GM18861 (cell line): ENCODE results near the gene RASAL1.

ENCODE experiments used
- ATAC-seq: cut with Tn5 transposase; IDR thresholded peaks from one replicate; pipeline ENCODE4 v1.9.1; 2021; ENCODE audit not compliant: unreplicated experiment

The RASAL1 gene

DNA sequence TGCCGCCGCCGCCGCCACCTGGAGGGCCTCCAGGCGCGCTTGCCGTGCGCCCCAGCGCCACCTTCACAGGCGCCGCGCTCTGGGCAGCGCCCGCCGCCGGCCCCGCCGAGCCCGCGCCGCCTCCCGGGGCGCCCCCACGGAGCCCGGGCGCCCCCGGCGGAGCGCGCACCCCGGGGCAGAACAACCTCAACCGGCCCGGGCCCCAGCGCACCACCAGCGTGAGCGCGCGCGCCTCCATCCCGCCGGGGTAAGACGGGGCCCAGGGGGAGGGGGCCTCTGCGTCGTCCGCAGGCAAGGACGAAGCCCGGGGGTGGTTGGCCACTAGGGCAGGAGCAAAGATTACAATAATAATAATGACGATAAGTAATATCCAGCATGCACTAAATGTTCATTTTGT is 57.7 kb downstream of the RASAL1 start:
- ATAC-seq = no peak

DNA sequence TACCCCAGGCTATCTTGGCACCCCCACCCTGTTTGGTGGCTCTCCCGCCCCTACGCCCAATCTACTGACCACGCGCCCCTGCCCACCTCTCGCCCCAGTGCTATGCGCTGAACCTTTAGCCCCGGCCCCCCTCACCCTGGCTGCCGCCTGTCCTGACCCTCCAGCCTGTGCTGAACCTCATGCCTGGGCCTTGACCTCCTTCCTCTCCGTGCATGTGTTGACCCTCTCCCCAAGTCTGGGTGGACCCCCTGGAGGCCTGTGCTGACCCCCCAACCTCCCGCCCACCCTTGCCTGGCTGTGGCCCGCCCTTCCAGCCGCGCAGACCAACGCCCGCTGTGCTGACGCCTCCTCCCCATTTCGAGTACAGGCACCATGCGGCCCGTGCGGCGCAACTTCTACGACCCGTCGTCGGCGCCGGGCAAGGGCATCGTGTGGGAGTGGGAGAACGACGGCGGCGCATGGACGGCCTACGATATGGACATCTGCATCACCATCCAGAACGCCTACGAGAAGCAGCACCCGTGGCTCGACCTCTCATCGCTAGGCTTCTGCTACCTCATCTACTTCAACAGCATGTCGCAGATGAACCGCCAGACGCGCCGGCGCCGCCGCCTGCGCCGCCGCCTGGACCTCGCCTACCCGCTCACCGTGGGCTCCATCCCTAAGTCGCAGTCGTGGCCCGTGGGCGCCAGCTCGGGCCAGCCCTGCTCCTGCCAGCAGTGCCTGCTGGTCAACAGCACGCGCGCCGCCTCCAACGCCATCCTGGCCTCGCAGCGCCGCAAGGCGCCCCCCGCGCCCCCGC is 58.3 kb downstream of the RASAL1 start:
- no peak for ATAC-seq

DNA sequence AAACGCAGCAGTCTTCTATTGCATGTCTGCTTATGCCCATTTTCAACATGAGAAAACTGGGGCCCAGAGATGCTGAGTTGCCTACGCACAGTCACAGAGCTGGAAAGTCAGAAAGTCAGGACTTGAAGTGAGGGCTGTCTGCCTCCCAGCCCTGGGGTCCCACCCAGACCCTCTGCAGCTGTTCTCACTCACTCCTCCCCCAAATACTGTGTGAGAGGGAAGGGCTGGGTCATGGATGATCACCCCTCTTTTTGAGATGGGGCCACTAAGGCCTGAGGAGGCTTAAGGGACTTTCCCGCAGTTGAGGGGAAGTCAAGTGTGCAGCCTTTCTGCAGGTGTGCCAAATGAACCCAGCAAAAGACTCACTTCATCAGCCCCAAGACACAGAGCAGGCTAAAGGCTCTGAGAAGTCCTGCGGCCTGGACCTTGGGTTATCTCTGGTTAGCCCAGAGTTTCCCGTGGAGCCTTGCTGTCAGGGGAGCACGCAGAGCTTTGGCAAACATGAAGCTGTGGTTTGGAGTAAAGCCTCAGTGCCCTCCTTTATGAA is 60.4 kb downstream of the RASAL1 start:
- peak; percentile 89 for ATAC-seq

DNA sequence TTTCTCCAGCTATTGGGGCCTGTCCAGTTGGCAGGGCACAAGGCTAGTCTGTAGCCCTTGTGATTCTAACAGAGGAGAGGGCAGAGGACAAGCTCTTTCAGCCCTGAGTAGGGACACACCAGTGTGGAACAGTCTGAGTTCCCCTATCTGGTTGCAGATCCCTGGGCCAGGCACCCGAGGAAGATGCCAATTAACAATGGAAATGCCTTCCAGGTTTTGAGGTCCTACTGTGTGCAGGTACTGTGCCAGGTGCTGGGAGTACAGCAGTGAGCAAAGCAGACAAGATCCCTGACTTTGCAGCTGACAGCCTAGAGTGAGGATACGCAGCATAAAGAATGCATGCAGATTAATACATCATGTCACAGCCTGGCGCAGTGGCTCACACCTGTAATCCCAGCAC is 62.0 kb downstream of the RASAL1 start:
- no peak for ATAC-seq

DNA sequence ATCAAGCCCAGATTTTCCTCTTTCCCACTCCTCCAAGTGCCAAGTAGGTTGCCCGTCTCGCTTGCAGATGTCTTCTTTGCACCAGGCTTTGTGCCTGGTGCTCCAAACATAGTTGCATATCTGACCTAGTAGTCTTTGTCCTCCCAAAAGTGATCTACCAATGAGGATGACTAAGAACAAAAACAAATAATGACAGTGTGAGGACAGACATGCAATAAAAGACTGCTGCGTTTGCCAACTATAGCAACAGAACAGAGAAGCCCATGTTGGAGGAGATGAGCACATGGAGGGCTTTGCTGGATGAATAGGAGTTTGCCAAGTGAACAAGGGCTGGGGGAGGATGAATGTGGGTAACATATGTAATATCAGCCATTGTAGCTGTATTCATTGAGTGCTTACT is 63.4 kb downstream of the RASAL1 start:
- ATAC-seq = no peak

DNA sequence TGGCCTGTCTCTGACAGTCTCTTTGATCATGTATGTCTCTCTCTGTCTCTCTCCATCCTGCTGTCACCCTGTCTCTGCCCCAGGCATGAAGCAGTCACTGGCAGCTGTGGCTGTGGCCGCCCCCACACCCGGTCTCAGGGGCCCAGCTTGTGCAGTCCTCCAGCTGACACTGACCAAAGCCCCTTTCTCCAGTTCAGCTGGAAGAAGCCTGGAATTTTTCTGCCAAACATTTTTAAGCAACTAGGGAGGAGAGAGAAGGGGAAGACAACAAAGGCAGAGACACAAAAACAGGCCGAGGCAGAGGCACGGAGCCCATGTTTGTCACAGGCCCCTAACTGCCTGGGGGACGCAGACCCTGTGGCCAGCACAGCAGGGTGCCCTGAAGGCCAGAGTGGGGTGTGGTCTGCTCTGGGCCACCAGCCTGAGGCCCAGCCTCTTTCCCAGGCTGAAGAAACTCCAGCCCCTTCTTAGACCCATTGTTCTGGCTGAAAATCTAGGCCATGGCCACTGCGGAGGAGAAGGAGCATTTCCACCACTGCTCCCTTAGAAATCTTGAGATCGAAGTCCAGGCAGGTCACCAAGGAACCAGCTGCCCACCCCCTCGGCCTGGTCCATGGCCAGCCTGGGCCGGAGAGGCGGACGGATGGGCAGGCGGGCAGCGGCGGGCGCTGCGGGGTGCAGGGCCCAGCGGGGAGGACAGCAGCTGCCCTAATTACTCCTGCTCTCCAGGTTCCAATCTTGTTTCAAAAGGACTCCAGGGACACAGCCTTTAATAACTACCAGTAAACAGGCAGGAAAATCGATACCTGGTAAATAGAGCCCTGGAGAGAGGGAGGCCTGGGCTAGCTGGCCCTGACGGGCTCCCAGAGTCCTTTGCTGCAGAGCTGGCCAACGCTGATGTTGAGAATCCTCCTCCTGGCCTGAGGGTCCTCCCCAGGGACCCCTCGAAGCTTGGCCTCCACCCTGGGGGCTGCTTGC is 64.1 kb downstream of the RASAL1 start:
- ATAC-seq = no peak

DNA sequence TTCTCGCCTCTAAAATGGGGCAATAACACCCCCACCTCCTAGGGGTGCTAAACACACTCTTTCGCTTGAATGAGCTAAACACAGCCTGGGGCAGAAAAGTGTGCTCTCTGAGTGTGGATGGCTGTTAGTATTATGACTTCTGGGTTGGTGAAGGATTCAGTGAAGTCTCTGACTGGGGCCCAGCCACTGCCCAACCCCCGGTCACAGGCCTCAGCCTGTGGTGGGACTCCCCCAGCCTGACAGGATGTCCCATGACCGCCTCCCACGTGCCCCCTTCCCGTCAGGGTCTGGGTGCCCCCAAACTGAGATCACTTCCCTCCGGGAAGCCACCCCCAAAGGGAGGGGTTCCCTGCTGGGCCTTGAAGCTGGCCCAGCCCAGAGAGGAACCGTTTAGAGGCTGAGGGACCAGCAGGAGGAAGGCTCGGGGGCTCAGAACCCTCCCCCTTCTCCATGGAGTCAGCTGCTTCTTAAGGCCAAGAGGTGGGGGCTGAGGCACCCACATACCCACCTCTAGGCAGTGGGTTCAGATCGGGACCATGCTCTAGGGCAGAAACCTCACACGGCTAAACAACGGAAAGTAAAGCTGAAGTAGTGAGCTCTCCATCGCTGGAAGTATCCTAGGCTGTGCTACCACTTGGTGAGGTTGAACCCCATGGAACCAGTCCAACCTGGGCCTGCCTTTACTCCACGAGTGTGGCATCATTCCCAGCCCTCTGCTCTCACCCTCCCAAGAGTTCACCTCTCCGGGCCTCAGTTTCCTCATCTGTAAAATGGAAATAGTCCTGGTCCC is 65.2 kb downstream of the RASAL1 start:
- peak; percentile 36 for ATAC-seq

DNA sequence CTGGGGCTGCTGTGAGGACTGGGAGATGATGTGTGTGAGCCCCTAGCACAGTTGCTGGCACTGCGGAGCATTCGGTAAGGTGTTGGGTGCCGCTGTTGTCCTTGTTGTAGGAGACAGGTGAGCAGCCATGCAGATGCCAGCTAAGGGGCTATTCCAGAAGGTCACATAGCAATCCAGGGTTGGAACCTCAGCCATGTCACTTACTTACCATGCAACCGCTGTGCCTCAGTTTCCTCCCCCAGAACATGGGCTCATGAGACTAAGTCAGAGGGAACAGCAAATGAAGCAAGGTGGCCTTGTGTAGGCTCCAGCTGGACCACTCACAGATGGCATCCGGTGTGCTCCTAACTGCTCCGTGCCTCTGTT is 65.8 kb downstream of the RASAL1 start:
- no peak for ATAC-seq

DNA sequence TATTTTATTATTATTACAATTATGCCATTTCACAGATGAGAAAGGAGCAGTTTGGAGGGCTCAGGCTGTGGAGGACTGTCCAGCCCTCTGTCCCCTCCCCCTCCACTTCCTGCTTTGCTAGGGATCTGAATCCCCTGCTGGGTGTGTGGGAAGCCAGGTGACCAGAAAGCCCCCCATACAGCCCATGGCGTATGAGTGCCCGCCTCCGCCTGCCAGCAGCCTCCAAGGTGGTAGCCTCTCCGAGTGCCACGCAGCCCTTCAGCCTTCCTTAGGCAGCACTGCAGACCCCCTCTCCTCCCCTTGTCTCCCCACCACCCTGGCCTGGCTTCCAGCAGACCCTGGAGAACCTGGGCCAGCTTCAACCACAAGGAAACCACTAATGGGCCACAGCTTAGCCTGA is 66.4 kb downstream of the RASAL1 start:
- no peak for ATAC-seq

DNA sequence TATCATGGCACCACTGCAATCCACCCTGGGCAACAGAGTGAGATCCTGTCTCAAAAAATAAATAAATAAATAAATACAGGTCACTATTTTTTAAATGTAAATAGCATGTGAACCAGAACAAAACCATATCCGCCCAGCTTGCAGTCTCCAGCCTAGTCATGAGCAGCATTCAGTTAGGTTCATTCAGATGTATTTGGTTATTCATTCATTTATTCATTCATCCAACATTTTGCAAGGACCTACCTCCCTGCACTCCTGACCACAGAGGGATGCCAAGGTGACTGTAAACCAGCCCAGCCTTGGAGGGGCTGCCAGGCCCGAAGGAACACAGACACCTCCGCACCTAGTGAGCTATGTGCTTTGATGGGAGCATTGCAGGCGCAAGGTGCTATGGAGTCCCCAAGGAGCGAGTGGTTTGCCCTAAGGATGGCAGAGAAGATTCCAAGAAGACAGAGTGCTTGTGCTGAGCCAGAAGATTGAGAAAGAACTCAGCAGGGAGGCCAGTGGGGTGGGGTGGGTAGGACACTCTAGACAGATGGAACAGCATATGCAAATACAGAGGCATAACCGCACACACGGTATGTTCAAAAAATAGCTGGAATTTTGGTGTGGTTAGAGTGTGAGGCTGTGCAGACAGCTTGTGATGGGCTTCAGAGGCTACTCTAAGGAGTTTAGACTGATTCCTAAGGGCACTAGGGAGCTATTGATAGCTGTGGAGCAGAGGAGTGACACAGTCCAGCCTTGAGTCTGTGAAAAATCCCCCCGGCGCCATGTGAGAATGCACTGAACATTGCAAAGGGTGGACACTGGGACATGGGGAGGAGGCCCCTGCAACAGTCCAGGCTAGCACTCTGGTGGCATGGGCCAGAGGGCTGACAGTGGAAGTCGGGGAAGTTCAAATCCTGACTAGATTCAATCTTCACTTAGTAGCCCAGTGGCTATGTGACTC is 67.3 kb downstream of the RASAL1 start:
- no peak for ATAC-seq

DNA sequence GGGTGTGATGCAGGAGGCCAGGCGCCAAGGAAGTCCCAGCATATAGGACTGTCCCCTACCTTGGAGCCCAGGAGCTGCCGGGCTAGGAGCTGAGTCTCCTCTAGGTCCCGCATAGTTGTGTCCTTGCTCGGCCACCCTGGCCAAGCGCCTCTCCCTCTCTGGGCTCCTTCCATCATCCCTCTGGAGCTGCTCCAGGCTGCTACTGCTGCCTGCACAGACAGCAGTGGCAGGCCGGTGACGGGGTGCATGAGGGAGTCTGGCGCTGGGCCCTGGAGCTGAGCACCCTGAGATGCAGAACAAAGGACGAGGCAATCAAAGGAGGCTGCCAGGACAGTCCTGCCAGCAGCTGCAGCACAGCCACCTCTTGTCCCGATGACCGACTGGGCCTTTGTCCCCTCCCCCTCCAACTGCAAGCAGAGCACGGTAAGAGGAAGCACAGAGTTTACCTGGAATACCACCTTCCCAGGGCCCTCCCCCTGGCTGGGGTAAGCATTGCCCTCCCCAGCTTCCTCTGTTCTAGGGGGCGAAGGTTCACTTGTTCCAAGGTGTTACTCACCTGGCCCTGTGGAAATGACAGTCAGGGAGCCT is 68.7 kb downstream of the RASAL1 start:
- ATAC-seq = no peak

DNA sequence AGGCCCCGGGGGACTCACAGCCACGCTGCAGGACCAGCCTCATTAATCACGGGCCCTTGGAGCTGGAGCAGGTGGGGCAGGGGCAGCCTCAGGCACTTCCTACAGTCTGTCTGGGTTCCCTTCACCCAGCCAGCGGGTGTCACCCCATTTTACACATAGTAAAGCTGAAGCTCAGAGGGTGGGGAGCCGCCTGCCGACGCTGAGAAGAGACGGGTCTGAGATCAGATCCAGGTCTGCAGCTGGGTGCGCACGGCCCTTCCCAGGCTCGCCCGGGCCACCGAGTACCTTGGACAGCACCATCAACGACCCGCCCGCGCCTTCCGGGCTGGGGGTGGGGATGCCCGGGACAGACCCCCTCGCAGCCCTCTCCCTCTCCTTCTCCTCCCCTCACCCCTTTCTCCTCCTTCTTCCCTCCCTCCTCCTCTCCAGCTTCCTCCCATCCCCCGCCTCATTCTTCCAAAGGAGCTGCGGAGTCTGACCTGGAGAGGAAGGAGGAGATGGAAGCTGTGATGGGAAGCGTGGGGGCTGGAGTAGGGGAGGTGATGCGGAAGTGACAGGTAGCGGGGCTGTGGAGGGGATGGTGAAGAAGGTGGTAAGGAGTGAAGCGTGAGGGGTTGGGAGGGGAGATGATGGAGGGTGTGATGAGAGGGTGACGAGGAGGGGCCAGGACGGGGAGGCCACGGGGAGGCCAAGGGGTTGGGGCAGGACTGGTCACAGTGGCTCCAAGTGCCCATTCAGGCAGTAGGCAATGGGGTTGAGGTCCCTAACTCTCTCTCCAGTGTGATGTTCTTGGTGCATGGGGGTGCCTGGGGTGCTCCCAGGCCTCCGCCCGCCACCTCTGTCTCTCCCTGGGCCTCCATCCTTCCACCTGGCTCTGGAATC is 70.2 kb downstream of the RASAL1 start:
- ATAC-seq = no peak

DNA sequence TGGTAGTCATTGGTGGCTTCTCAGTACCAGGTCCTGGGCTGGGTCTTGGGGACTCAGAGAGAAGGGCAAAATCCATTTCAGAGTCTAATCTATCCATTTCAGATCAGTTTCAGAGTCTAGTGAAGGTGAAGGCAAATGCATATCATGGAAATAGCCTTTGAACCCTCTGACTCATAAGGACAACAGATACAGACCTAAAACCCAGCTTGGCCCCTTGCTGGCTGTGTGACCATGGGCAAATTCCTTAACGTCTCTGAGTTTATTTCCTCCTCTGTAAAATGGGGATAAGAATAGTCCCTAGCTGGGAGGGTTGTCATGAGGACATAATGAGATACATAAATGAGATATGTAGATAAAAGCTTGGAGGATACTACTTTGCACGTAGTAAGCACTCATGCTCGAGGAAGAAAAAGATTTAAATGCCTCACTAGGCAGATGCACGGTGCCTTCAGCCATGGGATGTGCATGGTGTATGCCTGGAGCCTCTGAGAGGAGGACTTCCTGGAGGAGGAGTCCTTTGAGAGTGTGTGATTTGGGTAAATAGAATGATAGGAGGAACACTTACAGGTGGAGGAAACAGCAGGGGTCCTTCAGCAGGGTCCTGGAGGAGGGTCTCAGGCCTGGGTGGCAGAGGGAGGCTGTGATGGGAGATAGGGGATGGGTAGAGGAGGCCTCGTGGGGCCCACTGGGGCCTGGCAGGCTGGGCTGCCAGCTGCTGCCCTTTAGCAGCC is 71.0 kb downstream of the RASAL1 start:
- ATAC-seq = no peak

DNA sequence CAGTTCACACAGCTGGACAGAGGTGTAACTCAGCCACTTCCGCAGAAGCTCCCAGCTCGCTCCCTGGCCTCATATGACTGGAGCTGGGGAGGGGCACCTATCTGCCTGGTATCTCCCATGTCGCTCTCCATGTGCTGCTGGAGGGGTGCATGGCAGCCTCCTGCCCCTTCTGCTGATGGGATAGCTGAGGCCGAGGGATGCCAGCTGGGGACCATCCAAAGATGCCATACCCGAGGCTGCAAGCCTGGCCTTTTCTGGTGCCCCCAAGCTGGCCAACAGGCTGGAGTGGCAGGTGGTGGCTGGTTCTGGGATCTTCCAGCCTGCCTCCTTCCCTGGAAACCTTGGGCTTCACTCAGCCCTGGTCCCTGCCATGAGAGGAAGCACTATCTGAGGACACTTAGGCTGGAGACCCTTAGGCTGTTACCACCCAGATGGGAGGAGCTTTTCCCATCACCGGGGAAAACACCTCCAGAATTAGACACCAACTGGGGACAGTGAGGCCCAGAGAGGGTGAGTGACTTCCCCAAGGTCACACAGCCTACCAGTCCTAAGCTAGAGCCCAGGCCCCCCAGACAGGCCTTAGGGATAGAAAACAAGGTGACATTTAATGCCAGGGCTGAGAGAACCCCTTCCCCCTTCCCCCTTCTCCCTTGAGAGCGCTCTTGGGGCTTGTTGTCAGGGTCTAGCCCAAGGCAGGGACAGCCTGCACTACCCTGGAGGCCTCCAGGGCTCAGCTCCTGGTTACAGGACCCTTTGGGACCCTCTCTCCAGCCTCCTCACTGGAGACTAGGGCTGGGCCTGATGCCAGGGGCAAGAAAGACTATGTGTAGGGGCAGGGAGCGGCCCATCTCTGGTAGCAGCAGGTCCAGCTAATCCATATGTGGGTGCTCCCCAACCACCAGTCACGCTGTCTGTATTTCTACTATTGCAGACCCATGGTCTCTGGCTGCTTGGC is 71.9 kb downstream of the RASAL1 start:
- ATAC-seq = no peak

DNA sequence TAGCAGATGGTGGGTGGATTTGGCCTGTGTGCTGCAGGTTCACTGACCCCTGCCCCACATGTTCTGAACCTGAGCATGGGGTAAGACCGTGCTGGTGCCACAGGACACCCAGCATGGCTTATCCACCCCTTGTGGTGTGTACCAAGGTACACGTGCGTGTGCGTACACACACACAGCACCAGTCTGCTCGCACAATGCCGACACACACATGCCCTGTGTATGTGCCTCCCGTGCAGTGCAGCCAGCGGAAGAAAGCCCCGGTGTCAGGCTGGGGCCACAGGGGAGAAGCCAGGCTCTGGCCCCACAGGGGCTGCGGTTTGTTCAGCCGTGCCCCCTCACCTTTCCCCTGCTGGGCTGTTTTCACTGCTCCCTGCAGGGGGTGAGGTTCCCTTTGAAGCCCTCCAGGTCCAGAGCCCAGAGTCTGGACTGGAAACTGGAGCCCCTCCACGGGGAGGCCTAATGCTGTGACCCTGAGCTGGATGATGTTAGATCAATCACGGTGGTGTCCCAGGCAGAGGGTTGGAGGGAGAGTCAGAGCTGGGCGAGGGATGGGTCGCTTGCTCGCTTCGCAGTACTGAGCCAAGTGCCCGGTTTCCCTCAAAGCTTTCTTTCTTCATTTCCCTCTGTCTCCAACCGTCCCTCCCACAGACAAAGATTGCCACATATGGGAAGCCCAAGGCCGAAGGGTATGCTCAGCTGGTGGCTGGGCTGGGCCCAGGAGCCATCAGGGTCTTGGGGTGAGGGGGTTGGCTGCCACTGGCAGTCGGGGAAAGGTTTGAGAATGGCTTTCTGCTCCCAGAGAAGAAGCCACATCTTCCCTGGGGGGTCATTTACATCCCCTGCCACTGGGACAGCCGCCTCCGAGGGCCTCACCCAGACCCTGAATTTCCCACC is 72.8 kb downstream of the RASAL1 start:
- peak; percentile 54 for ATAC-seq
